Keratinocyte (primary cell): ENCODE measurements around the gene ESD.

Experiments
- EZH2 ChIP-seq: IDR thresholded peaks from one replicate; pipeline ENCODE4 v1.6.1; 2012; ENCODE audit warnings: inconsistent platforms, mild to moderate bottlenecking, low read length, moderate library complexity
- TF ChIP-seq, protein P1 (sequence below), 3 experiments: IDR thresholded peaks in 1 of 3; conservative IDR thresholded peaks in 1 of 3; optimal IDR thresholded peaks in 1 of 3; 2 replicates in 2 of 3; 3 replicates in 1 of 3; pipeline versions ENCODE3 to v1.5.1; 2011; ENCODE audit warnings: low read length in 3 of 3, mild to moderate bottlenecking in 3 of 3, moderate library complexity in 2 of 3, control low read depth in 1 of 3, inconsistent platforms in 1 of 3; ENCODE audit not compliant: insufficient read depth in 2 of 3; ENCODE audit errors: extremely low read depth in 1 of 3

DNA sequence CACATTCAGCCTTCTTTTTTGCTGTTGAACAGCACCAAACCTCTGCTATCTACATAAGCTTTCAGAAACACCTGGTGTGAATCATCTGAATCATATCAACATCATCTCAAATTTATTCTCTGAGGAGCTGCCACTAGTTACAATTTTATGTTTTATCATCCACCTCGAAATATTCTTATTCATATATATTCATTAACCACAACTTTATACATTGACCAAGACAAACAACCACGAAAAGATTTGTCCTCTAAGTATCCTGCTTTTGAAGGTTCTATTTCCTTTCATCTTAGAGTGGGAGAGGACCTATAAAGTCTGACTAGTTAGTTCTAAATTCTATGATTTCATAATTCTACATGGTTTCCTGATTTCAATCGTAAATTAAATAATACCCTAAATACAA is 18.9 kb downstream of the ESD start:
- TF ChIP-seq, protein P1, sequence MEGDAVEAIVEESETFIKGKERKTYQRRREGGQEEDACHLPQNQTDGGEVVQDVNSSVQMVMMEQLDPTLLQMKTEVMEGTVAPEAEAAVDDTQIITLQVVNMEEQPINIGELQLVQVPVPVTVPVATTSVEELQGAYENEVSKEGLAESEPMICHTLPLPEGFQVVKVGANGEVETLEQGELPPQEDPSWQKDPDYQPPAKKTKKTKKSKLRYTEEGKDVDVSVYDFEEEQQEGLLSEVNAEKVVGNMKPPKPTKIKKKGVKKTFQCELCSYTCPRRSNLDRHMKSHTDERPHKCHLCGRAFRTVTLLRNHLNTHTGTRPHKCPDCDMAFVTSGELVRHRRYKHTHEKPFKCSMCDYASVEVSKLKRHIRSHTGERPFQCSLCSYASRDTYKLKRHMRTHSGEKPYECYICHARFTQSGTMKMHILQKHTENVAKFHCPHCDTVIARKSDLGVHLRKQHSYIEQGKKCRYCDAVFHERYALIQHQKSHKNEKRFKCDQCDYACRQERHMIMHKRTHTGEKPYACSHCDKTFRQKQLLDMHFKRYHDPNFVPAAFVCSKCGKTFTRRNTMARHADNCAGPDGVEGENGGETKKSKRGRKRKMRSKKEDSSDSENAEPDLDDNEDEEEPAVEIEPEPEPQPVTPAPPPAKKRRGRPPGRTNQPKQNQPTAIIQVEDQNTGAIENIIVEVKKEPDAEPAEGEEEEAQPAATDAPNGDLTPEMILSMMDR (optimal IDR thresholded peaks at IDR 0.05 in 1 of 3, IDR thresholded peaks at IDR 0.05 in 1 of 3, conservative IDR thresholded peaks at IDR 0.05 in 1 of 3; ENCODE audit: extremely low read depth in 1 of 3, insufficient read depth in 2 of 3, low read length in 3 of 3), result no peak
- TF ChIP-seq EZH2, result no peak
